ENCODE measurements around the gene KCTD16. TPM values are rescaled to one million over a fixed set of nuclear protein-coding genes. Genes with fewer than 3 reads are reported as not detected.

Gene KCTD16
- total and polyA plus RNA-seq, 12 donors = 0.04 to 2.1 (median 0.48) TPM; not detected in 1

DNA sequence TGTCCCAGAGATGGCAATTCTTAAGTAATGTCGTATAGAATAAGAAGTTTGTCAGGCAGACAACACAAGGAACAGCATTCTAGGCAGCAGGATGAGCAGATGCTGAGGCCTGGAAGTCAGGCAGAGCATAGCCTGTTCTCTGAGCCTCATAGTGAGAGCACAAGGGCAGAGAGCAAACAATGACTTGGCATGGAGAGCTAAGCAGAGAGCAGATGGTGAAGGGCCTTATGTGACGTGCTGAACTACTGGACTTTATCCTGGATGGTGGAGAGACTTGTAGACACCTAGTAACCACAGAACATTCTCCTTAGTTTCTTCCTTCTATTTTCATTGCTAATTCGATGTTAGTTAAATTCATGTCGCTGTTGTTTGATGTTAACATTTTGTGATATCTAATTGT, 60.1 kb downstream of the KCTD16 start:
- no peaks in the 10 kb centered on the region for H3K9me3 ChIP-seq (replicated peaks in 1 of 3)
- H3K27ac ChIP-seq = no peak overlapping the region
- H3K4me3 ChIP-seq = no peak overlapping the region
- no peak for DNase-seq
- 73 to 86% (median 78%) methylated on average over 4 of the region's 4 CpGs for WGBS, 4 donors
- no peaks in the 10 kb centered on the region for H3K4me1 ChIP-seq (replicated peaks in 1 of 2)
- H3K36me3 ChIP-seq (replicated peaks in 1 of 2) = no peaks in the 10 kb centered on the region
- intact Hi-C loops (cut with DNase I) = no loop called here
- H3K27me3 ChIP-seq = no peaks in the 10 kb centered on the region
- TF ChIP-seq POLR2A (IDR thresholded peaks at IDR 0.05) = no peak
- TF ChIP-seq, protein P1, sequence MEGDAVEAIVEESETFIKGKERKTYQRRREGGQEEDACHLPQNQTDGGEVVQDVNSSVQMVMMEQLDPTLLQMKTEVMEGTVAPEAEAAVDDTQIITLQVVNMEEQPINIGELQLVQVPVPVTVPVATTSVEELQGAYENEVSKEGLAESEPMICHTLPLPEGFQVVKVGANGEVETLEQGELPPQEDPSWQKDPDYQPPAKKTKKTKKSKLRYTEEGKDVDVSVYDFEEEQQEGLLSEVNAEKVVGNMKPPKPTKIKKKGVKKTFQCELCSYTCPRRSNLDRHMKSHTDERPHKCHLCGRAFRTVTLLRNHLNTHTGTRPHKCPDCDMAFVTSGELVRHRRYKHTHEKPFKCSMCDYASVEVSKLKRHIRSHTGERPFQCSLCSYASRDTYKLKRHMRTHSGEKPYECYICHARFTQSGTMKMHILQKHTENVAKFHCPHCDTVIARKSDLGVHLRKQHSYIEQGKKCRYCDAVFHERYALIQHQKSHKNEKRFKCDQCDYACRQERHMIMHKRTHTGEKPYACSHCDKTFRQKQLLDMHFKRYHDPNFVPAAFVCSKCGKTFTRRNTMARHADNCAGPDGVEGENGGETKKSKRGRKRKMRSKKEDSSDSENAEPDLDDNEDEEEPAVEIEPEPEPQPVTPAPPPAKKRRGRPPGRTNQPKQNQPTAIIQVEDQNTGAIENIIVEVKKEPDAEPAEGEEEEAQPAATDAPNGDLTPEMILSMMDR (IDR thresholded peaks at IDR 0.05) = no peak

GRCh38 chr5:144232285-144232684, 61.6 kb downstream of the KCTD16 start:
- 58 to 67% (median 65%) methylated on average over 5 of the region's 5 CpGs for WGBS, 4 donors
- no peak for TF ChIP-seq POLR2A (IDR thresholded peaks at IDR 0.05)
- TF ChIP-seq, protein P1 (IDR thresholded peaks at IDR 0.05) = no peak
- H3K4me3 ChIP-seq = no peak overlapping the region
- H3K36me3 ChIP-seq (replicated peaks in 1 of 2) = no peaks in the 10 kb centered on the region
- no peak overlapping the region for H3K27ac ChIP-seq
- H3K4me1 ChIP-seq (replicated peaks in 1 of 2) = no peaks in the 10 kb centered on the region
- no peaks in the 10 kb centered on the region for H3K9me3 ChIP-seq (replicated peaks in 1 of 3)
- intact Hi-C loops (cut with DNase I) = no loop called here
- no peaks in the 10 kb centered on the region for H3K27me3 ChIP-seq
- no peak for DNase-seq

GRCh38 chr5:144236499-144236898, 65.8 kb downstream of the KCTD16 start:
- Histone ChIP-seq H3K4me3 (no peak overlapping the region), H3K36me3 (replicated peaks in 1 of 2) (no peaks in the 10 kb centered on the region), H3K9me3 (replicated peaks in 1 of 3) (no peaks in the 10 kb centered on the region), H3K4me1 (replicated peaks in 1 of 2) (no peaks in the 10 kb centered on the region), H3K27me3 (no peaks in the 10 kb centered on the region), H3K27ac (no peak overlapping the region)
- 74 to 87% (median 78%) methylated on average over 2 of the region's 2 CpGs for WGBS, 4 donors
- no peak for DNase-seq
- intact Hi-C loops (cut with DNase I) = no loop called here
- no peak for TF ChIP-seq POLR2A (IDR thresholded peaks at IDR 0.05)
- TF ChIP-seq, protein P1 (IDR thresholded peaks at IDR 0.05) = no peak

- no peaks in the 10 kb centered on the region for H3K9me3 ChIP-seq (replicated peaks in 1 of 3)
- H3K36me3 ChIP-seq (replicated peaks in 1 of 2) = no peaks in the 10 kb centered on the region
- intact Hi-C loops (cut with DNase I) = no loop called here
- DNase-seq = no peak
- H3K4me3 ChIP-seq = no peak overlapping the region
- H3K4me1 ChIP-seq (replicated peaks in 1 of 2) = no peaks in the 10 kb centered on the region
- WGBS, 4 donors = 27 to 39% (median 36%) methylated on average over 2 of the region's 2 CpGs
- H3K27ac ChIP-seq = no peak overlapping the region
- no peaks in the 10 kb centered on the region for H3K27me3 ChIP-seq
- TF ChIP-seq POLR2A (IDR thresholded peaks at IDR 0.05) = no peak
- TF ChIP-seq, protein P1 (IDR thresholded peaks at IDR 0.05) = no peak
Measured at GRCh38 chr5:144237851-144238250, 67.2 kb downstream of the KCTD16 start.
